SK-N-SH (cell line): ENCODE results near the gene ALG9. TPM values are rescaled to one million over a fixed set of nuclear protein-coding genes. Genes with fewer than 3 reads are reported as not detected.

Experiments
- CTCF ChIA-PET: fragments of 300-600, 350-600 bp; formaldehyde crosslinking; extraction: SDS; loops from one replicate; lab custom pipeline; 2021; lab: Yijun Ruan, JAX
- POLR2A ChIA-PET: fragments of 350-600 bp; sonication (Branson Sonifier 250); formaldehyde crosslinking; extraction: SDS; loops from one replicate; lab custom pipeline; 2020; ENCODE audit warnings: antibody characterized with exemption, inconsistent platforms; lab: Yijun Ruan, JAX
- DNase-seq: peaks from one replicate; pipeline ENCODE4 v3.0.0; 2012
- H2AFZ ChIP-seq: fragments of 200-600 bp; sonication (generic); 2 replicates; pipeline ENCODE4 v1.8.1; 2016; ENCODE audit warnings: antibody characterized with exemption, mild to moderate bottlenecking, low read depth
- H3F3A ChIP-seq: fragments of 200-600 bp; sonication (generic); replicated peaks from 2 replicates; pipeline ENCODE3; 2016; ENCODE audit warnings: antibody characterized with exemption, mild to moderate bottlenecking; ENCODE audit not compliant: insufficient read depth
- H3K27ac ChIP-seq, 2 experiments: fragments of 200-500 bp in 1 of 2; fragments of 200-600 bp in 1 of 2; sonication (Bioruptor generic) in 1 of 2; sonication (generic), shearing (Covaris generic) in 1 of 2; 2 replicates each; pipeline versions ENCODE4 v1.5.1 to v1.6.1; 2014 to 2016; ENCODE audit warnings: low read depth in 2 of 2, inconsistent platforms in 1 of 2, low read length in 1 of 2, mild to moderate bottlenecking in 1 of 2, mixed read lengths in 1 of 2
- H3K27me3 ChIP-seq: fragments of 200-600 bp; sonication (generic), shearing (Covaris generic); 2 replicates; pipeline ENCODE4 v1.6.1; 2016; ENCODE audit warnings: mixed run types; ENCODE audit not compliant: insufficient read depth
- H3K36me3 ChIP-seq, 2 experiments: fragments of 200-500 bp in 1 of 2; fragments of 200-600 bp in 1 of 2; sonication (Bioruptor generic) in 1 of 2; sonication (generic) in 1 of 2; replicated peaks in 1 of 2; 2 replicates each; pipeline versions ENCODE3 to v1.5.1; 2014 to 2016; ENCODE audit warnings: low read length in 1 of 2, mild to moderate bottlenecking in 1 of 2; ENCODE audit not compliant: insufficient read depth in 2 of 2, control insufficient read depth in 1 of 2
- H3K4me1 ChIP-seq, 2 experiments: fragments of 200-500 bp in 1 of 2; fragments of 200-600 bp in 1 of 2; sonication (Bioruptor generic) in 1 of 2; sonication (generic), shearing (Covaris generic) in 1 of 2; 2 replicates each; pipeline versions ENCODE4 v1.5.1 to v1.6.1; 2014 to 2016; ENCODE audit warnings: low read depth in 1 of 2, low read length in 1 of 2, mixed run types in 1 of 2; ENCODE audit not compliant: insufficient read depth in 2 of 2, control insufficient read depth in 1 of 2
- H3K4me2 ChIP-seq: fragments of 200-600 bp; sonication (generic), shearing (Covaris generic); 2 replicates; pipeline ENCODE4 v1.6.1; 2017; ENCODE audit warnings: mixed run types
- H3K4me3 ChIP-seq, 2 experiments: fragments of 200-500 bp in 1 of 2; fragments of 200-600 bp in 1 of 2; sonication (Bioruptor generic) in 1 of 2; sonication (generic), shearing (Covaris generic) in 1 of 2; 2 replicates each; pipeline versions ENCODE4 v1.5.1 to v1.8.1; 2014 to 2016; ENCODE audit warnings: low read depth in 2 of 2, inconsistent platforms in 1 of 2, low read length in 1 of 2, mild to moderate bottlenecking in 1 of 2, mixed read lengths in 1 of 2, moderate library complexity in 1 of 2
- H3K79me2 ChIP-seq: fragments of 200-600 bp; sonication (generic); 2 replicates; pipeline ENCODE4 v1.8.1; 2017; ENCODE audit warnings: mild to moderate bottlenecking; ENCODE audit not compliant: insufficient read depth
- H3K9ac ChIP-seq: fragments of 200-600 bp; sonication (generic); 2 replicates; pipeline ENCODE4 v1.6.1; 2017; ENCODE audit warnings: mixed run types
- H3K9me2 ChIP-seq: fragments of 200-600 bp; sonication (generic); 2 replicates; pipeline ENCODE4 v1.6.1; 2017; ENCODE audit warnings: mixed run types
- H3K9me3 ChIP-seq: fragments of 200-600 bp; sonication (generic); 2 replicates; pipeline ENCODE4 v1.6.1; 2017; ENCODE audit warnings: mixed run types, mild to moderate bottlenecking, moderate library complexity
- H4K20me1 ChIP-seq: fragments of 200-600 bp; sonication (generic); 2 replicates; pipeline ENCODE4 v1.6.1; 2017; ENCODE audit warnings: mild to moderate bottlenecking, mixed run types; ENCODE audit not compliant: insufficient read depth
- ELF1 ChIP-seq: IDR thresholded peaks from 2 replicates; pipeline ENCODE4 v1.4.0; 2012
- EP300 ChIP-seq, 2 experiments: IDR thresholded peaks; 2 replicates each; pipeline versions ENCODE4 v1.4.0 to v1.6.1; 2012; ENCODE audit warnings: borderline replicate concordance in 1 of 2, low read depth in 1 of 2, low read length in 1 of 2
- EZH2phosphoT487 ChIP-seq: fragments of 200-600 bp; sonication (generic); IDR thresholded peaks from 2 replicates; pipeline ENCODE4 v1.6.1; 2017; ENCODE audit warnings: low read depth, mixed run types, mild to moderate bottlenecking, antibody characterized with exemption, moderate library complexity, borderline replicate concordance
- FOSL2 ChIP-seq: IDR thresholded peaks from 2 replicates; pipeline ENCODE4 v1.4.0; 2012; ENCODE audit warnings: low read depth, mild to moderate bottlenecking, moderate library complexity, borderline replicate concordance
- FOXJ3 ChIP-seq: sonication (generic); formaldehyde crosslinking; IDR thresholded peaks from 2 replicates; pipeline ENCODE4 v1.5.1; 2020; ENCODE audit warnings: mild to moderate bottlenecking, missing genetic modification reagents
- JUND ChIP-seq: IDR thresholded peaks from 2 replicates; pipeline ENCODE4 v1.4.0; 2012
- MAX ChIP-seq: IDR thresholded peaks from 2 replicates; pipeline ENCODE4 v1.4.0; 2012; ENCODE audit warnings: low read depth
- MEF2A ChIP-seq: IDR thresholded peaks from 2 replicates; pipeline ENCODE4 v1.4.0; 2012; ENCODE audit warnings: low read depth, borderline replicate concordance
- MXI1 ChIP-seq: IDR thresholded peaks from 2 replicates; pipeline ENCODE4 v1.6.1; 2012; ENCODE audit warnings: mild to moderate bottlenecking, low read depth, low read length, improper control_type of control experiment
- RCOR1 ChIP-seq: fragments of 150-350 bp; IDR thresholded peaks from 2 replicates; pipeline ENCODE4 v1.6.1; 2017; ENCODE audit warnings: antibody characterized with exemption, low read length
- SIN3A ChIP-seq: IDR thresholded peaks from 2 replicates; pipeline ENCODE4 v1.6.1; 2012; ENCODE audit warnings: low read depth, mild to moderate bottlenecking, low read length, moderate library complexity, borderline replicate concordance
- SMC3 ChIP-seq: IDR thresholded peaks from 2 replicates; pipeline ENCODE4 v1.6.1; 2012; ENCODE audit warnings: low read depth, low read length, improper control_type of control experiment
- TCF12 ChIP-seq: IDR thresholded peaks from 2 replicates; pipeline ENCODE4 v1.4.0; 2012
- TEAD4 ChIP-seq: IDR thresholded peaks from 2 replicates; pipeline ENCODE4 v1.4.0; 2012; ENCODE audit warnings: mild to moderate bottlenecking, borderline replicate concordance; ENCODE audit not compliant: insufficient read depth
- USF1 ChIP-seq: IDR thresholded peaks from 2 replicates; pipeline ENCODE4 v1.4.0; 2012; ENCODE audit warnings: low read depth, borderline replicate concordance
- USF2 ChIP-seq: fragments of 150-350 bp; IDR thresholded peaks from 2 replicates; pipeline ENCODE4 v1.6.1; 2017; ENCODE audit warnings: antibody characterized with exemption, low read length, low read depth, borderline replicate concordance
- YY1 ChIP-seq: IDR thresholded peaks from 2 replicates; pipeline ENCODE4 v1.4.0; 2012; ENCODE audit warnings: low read depth, mild to moderate bottlenecking
- ZBTB33 ChIP-seq: IDR thresholded peaks from 2 replicates; pipeline ENCODE4 v1.4.0; 2012; ENCODE audit warnings: low read depth, borderline replicate concordance
- WGBS: methylation state at CpG from one replicate; pipeline ENCODE4 v1.1.6; 2017; ENCODE audit warnings: low lambda C conversion rate; 5-methylcytosine and 5-hydroxymethylcytosine counted together
- polyA plus RNA-seq, 3 experiments: library from polyadenylated mRNA; depleted of rRNA; stranded (reverse); fragments of >200 nt; gene quantifications; 2 replicates each; pipeline ENCODE4 v1.2.3, GENCODE V29; 2012

Gene ALG9
- polyA plus RNA-seq, 1 of the 3 experiments (the other 2 are of a cell fraction): 17.9 TPM

GRCh38 chr11:111741751-111742150 is 129.6 kb downstream of the ALG9 start:
- Histone ChIP-seq H3K4me3 (no peak overlapping the region), H3K4me2 (no peak overlapping the region), H3F3A (peaks cover 31% of the 10 kb centered on the region), H4K20me1 (no peaks in the 10 kb centered on the region), H3K27me3 (no peaks in the 10 kb centered on the region), H3K9me3 (no peaks in the 10 kb centered on the region), H3K36me3 (peaks cover 53 to 67% of the 10 kb centered on the region in 2 experiments), H3K9ac (no peak overlapping the region), H3K4me1 (peaks cover 1 to 14% of the 10 kb centered on the region in 2 experiments; a peak in 3 of 4 replicates), H3K9me2 (no peaks in the 10 kb centered on the region), H3K27ac (no peak overlapping the region), H2AFZ (no peak overlapping the region), H3K79me2 (peaks cover 25% of the 10 kb centered on the region)
- TF ChIP-seq EP300 (IDR thresholded peaks at IDR 0.05; ENCODE audit: borderline replicate concordance in 1 of 2, low read depth in 1 of 2, low read length in 1 of 2): no peak
- no peak for TF ChIP-seq RCOR1
- TF ChIP-seq USF1: no peak
- no peak for TF ChIP-seq MXI1
- no peak for TF ChIP-seq ZBTB33
- no peak for TF ChIP-seq MEF2A
- TF ChIP-seq TEAD4: no peak
- no peak for TF ChIP-seq SIN3A
- TF ChIP-seq MAX: no peak
- no peak for TF ChIP-seq EZH2phosphoT487
- no peak for TF ChIP-seq ELF1
- no peak for TF ChIP-seq FOSL2
- no peak for TF ChIP-seq USF2
- 98% methylated on average over 2 of the region's 2 CpGs for WGBS
- DNase-seq: no peak
- ChIA-PET CTCF (interaction anchor here (0.7 to 1.2 kb wide), 3 partner anchors 20 to 138 kb away, joined by 3 read pairs; no protein-coding TSS in a partner anchor), POLR2A (no interaction called here)

GRCh38 chr11:111739299-111739698 is 132.1 kb downstream of the ALG9 start:
- Histone ChIP-seq H4K20me1 (no peaks in the 10 kb centered on the region), H3K9ac (no peak overlapping the region), H2AFZ (no peak overlapping the region)
- TF ChIP-seq SMC3 (no peak), RCOR1 (no peak), TCF12 (no peak), EZH2phosphoT487 (no peak), MEF2A (no peak), ZBTB33 (no peak), EP300 (IDR thresholded peaks at IDR 0.05; ENCODE audit: borderline replicate concordance in 1 of 2, low read depth in 1 of 2, low read length in 1 of 2) (no peak), FOXJ3 (no peak), MXI1 (no peak), YY1 (no peak), JUND (no peak), SIN3A (no peak)
- TF ChIP-seq, all 33 proteins: peak for 0
- Histone ChIP-seq H3K4me3 (no peak overlapping the region), H3K27ac (no peak overlapping the region), H3K79me2 (peaks cover 14% of the 10 kb centered on the region), H3K4me2 (no peak overlapping the region), H3F3A (peaks cover 34% of the 10 kb centered on the region), H3K27me3 (no peaks in the 10 kb centered on the region), H3K9me3 (no peaks in the 10 kb centered on the region), H3K9me2 (no peaks in the 10 kb centered on the region), H3K4me1 (peaks cover 23 to 38% of the 10 kb centered on the region in 2 experiments), H3K36me3 (peaks cover 49 to 52% of the 10 kb centered on the region in 2 experiments)
- CTCF ChIA-PET: interaction anchor here (1.9 kb wide), 1 partner anchor 38 kb away, joined by 8 read pairs; no protein-coding TSS in a partner anchor
- no peak for DNase-seq
- POLR2A ChIA-PET: no interaction called here
- 100% methylated on average over 2 of the region's 2 CpGs for WGBS
